HG03045 (cell line): ENCODE data around the gene LEMD2.
"Not testable (repeated sequence)": the region's sequence is repeated elsewhere in the genome, so short reads cannot be mapped to it uniquely, and the experiment has no call there.

Experiments
- ATAC-seq: cut with Tn5 transposase; IDR thresholded peaks from one replicate; pipeline ENCODE4 v1.9.1; 2021; ENCODE audit warnings: mild to moderate bottlenecking, moderate library complexity; ENCODE audit not compliant: unreplicated experiment

LEMD2 gene

GRCh38 chr6:33788694-33789549 lies at the start of gene LEMD2:
Gene LEMD2, minus strand, starts transcription at chr6:33789130. Its CDS starts 14 bp downstream, at chr6:33789116.
- peak; percentile 86 for ATAC-seq

DNA sequence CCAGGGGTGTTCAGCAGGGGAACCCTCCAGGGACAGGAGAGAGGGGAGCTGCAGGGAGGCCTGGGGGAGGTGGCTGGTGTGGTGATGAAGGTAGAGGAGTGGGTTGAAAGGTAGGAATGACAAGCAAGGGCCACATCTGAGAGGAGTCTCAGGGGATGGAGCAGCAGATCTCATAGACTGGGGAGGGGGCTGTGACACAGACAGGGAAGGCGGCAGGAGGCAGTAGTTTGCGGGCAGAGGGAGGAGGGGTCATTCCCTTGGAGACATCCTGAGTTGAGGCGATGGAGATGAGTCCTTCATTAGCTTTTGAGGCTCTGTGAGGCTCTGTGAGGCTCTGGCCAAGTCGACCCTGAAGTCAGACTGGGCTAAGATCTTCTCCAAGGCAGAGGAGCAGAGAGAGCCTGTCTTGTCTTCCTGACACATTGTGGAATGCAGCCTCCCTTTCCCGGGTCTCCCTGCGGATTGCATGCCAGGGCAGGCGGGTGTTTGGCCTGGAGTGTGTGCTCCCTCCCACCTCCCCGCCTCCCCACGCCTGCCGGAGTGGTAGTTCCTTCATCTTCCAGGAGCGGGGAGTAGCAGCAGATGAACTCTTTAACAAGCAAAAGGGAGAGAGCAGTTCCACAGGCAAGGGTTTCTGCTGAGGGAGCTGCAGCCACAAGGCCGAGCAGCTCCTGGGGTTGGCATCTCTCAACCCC lies 49.2 kb upstream of the LEMD2 start:
- no peak for ATAC-seq

DNA sequence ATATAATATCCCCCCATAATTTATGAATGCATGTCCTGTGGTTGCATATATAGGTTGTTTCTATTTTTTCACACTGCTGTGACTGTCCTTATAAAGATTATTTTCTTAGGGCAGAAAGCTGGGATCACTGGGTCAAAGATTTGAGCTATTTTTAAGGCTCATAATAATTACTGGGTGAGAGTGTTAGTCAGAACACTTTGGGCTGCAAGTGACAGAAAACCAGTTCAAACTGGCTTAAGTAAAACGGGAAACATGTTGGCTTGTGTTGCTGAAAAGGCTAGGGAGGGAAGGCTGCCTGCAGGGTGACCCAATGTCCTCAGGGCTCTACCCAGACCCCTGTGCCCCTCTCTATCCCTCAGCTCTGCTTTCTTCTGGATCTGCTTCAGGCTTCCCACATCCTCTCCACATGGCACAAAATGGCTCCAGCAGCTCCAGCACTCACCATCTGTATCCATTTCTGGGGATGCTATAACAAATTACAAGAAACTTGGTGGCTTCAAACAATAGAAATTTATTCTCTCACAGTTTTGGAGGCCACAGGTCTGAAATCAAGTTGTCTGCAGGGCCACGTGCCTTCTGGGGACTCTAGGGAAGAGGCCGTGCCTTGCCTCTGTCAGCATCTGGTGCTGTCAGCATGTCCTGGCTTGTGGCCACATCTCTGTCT lies 48.0 kb upstream of the LEMD2 start:
- ATAC-seq, result no peak

DNA sequence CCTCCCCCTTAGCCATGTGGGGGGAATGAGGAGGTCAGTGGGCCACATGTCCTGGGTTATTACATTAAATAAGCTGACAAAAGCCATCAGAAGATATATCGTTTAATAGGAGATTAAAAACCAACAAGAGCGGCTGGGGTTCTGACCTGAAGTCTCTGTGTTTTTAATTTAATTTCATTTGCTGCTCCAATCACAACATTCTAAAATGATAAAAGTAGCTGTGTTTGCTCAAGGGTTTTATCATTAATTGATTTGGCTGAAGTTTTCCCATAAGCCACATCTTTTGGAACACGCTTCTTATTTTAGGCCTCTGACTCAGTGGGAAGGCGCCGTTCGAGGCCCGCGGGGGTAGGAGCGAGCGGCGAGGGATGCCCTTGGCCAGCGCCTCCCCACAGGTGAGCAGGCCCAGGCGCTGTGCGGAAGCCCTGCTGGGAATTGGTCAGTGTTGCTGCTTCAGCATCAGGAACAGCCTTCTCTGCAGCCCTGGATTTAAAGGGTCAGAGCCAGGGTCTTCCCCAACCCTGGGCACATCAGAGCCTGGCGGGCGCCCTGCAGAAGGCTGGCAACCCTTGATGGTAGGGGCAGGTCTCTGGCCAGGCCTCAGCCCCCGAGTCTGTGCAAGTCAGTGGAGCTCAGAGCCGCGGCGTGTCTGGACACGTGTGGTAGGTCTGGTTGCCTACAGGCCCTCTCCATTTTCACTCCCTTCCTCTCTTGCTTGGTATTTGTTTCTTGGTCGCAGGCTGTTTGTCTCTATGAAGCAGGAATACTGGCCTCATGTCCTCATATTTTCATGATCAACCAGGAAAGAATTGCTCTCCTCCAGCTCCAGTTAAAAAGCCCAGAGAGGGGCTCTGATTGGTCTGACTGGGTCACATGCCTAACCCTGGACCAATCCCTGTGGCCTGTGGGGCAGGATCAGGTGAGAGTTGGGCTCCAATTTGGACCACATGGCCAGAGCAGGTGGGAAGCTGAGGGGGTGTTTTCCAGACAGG lies 45.8 kb upstream of the LEMD2 start:
- no peak for ATAC-seq

GRCh38 chr6:33833599-33833998 lies 44.7 kb upstream of the LEMD2 start:
- ATAC-seq, result no peak

DNA sequence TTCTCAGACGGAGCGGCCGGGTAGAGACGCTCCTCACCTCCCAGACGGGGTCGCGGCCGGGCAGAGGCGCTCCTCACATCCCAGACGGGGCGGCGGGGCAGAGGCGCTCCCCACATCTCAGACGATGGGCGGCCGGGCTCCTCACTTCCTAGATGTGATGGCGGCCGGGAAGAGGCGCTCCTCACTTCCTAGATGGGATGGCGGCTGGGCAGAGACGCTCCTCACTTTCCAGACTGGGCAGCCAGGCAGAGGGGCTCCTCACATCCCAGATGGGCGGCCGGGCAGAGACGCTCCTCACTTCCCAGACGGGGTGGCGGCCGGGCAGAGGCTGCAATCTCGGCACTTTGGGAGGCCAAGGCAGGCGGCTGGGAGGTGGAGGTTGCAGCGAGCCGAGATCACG lies 43.9 kb upstream of the LEMD2 start:
- not testable (repeated sequence) for ATAC-seq

DNA sequence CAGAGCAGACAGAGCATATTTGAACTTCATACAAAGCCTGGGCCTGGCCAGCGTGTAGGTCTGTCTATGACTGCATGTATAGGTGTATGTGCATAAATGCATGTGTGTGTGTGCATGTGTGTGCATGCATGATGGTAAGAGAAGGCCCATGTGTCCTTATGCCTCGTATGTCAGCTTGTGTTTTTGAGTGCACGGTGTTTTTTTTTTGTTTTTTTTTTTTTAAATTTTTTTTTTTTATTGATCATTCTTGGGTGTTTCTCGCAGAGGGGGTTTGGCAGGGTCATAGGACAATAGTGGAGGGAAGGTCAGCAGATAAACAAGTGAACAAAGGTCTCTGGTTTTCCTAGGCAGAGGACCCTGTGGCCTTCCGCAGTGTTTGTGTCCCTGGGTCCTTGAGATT lies 42.8 kb upstream of the LEMD2 start:
- not testable (repeated sequence) for ATAC-seq

DNA sequence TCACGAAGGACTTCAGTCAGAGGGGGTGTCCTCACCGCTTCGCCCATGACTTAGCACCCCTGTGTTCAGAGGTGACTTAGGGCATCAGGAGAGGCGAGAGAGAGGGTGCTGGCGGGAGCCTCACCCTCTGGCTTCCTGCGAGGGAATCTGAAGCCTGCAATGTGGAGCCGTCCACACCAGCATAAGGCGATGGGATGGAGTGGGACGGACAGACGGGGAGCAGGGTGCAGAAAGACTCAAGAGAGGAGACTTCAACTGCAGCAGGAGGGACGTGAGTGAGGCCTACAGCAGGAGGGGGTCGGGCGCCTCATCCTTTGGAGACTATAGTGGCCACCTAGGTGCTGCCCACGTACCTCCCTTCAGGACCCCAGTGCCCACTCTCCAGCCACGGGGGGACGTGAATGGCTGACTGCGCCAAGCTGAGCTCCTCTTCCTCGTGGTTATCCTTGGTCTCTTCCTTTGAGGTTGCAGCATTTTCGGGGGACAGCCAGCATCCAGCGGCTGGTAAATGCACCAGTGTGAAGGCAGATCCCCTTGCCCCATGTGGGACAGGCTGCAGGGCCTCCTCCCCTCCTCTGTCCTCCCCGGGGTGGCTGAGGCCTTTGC lies 41.8 kb upstream of the LEMD2 start:
- no peak for ATAC-seq

DNA sequence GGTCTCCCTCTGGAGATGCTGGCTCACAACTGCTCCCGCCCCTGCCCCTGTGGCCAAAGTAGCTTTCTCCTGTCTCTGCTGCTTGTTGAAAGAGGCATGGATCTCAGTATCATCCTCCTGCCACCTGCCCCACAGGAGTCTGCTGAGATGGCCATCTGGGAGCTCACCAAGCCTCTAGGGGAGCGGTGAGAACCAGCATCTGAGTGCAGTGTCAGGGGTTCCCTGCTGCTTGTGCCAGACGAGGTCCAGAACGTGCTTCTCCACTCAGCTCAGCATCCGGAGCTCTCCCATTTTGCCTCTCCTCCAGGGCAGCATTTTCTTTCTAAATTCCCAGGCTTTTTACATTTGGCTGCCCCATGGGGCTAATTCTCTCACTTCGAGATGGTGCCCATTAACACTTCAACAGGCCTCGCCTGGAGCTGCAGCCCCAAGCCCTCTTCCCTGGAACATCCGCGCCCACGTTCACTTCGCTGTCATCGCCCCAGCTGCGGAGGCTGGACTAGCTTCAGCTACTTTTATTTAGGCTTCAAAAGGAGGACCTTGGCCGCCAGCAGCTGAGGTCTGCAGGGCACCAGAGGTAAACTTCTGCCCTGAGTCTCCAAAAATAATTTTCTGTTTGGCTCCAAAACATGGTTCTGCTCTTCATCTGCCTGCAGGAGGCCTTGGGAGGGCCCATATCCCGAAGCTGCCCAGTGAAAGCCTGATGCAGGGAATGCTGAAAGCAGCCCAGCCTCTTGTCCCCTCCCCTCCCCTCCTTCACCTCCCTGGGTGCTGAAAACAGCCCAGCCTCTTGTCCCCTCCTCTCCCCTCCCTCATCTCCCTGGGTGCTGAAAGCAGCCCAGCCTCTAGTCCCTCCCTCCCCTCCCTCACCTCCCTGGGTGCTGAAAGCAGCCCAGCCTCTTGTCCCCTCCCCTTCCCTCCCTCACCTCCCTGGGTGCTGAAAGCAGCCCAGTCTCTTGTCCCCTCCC lies 40.1 kb upstream of the LEMD2 start:
- ATAC-seq, result no peak

- no peak for ATAC-seq
Measured at GRCh38 chr6:33828452-33828763, 39.5 kb upstream of the LEMD2 start.

DNA sequence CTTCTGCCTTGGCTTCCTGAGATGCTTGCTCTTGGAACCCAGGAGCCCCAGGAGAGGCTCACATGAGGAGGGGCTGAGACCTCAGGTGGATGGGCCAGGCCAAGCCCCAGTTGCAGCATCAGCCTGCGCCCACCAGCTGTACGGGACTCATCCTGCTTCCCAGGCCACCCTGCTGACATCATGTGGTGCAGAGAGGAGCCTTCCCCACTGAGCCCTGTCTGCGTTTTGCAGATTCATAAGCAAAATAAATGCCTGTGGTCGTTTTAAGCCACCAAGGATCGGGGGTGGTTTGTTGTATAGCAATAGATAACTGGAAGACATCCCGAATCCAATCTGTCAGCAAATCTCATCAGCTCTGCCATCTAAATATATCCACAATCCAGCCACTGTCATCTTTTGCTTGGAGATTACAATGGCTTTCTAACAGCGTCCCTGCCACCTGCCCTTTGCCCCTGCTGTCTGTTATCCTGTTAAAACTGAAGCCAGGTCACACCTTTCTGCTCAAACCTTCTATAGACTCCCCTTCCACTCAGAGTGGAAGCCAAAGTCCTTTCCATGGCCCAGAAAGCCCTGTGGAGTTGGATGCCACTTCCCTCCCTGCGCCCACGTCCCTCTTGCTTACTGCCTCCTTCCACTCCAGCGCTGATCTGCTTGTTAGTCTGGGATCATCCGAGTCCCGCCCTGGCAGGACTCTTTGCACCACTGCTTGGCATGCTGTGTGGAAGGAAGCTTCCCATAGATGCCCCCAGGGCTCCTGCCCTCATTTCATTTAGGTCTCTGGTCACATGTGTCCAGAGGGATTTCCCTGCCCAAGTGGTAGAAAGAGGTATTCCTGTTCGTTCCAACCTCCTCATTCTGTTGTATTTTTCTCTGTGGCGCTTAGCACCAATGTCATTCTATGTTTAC lies 38.9 kb upstream of the LEMD2 start:
- no peak for ATAC-seq

DNA sequence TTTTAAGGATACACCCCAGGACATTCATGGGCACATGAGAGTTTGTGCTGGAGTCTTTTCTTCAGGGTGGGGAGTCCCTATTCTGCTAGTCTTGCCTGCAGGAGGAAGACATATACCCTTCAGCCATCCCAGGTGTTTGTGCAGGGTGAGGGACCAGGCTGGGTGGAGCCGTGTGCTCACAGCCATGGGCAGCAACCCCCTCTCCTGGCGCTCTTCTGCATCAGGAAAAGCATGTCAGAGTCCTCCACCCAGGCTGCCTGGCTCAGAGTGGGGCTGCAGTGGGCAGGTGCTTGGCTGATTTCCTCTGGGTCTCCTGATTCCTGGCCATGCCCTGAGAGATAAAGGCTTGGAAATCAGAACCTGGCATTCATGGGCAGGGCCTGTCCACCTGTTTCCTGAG lies 37.6 kb upstream of the LEMD2 start:
- ATAC-seq, result no peak

DNA sequence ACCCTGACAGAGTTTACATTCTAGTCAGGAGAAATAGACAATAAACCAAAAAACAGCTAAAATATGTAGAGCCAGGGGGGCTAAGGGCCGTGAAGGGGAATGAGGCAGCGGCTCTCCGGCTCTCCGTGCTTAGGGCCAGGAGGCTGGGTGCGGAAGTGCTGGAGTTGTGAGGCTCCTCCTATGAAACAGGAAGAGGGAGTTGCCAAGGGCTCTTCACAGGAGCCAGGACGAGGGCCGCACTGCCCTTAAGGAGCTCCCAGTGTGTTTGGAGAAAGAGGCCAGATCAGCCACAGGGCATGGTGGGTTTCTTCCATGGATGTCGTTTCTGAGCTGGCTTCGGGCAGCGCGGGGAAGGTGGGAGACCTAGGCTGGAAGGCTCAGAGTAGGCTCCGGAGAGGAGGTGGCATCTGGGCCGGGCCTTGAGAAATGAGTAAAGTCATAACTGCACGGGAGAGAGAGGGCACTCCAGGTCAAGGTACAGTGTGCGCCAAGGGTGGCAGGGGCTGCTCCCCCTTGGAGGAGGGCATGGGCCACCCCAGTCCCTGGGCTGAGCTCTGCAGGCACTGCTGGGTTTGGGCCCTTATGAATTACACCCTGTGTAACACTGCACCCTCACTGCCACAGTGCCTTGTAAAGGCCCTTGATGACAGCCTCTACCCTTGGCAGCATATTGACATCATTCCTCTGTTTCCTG lies 35.7 kb upstream of the LEMD2 start:
- ATAC-seq, result no peak

GRCh38 chr6:33823806-33824205 lies 34.9 kb upstream of the LEMD2 start:
- ATAC-seq, result no peak

DNA sequence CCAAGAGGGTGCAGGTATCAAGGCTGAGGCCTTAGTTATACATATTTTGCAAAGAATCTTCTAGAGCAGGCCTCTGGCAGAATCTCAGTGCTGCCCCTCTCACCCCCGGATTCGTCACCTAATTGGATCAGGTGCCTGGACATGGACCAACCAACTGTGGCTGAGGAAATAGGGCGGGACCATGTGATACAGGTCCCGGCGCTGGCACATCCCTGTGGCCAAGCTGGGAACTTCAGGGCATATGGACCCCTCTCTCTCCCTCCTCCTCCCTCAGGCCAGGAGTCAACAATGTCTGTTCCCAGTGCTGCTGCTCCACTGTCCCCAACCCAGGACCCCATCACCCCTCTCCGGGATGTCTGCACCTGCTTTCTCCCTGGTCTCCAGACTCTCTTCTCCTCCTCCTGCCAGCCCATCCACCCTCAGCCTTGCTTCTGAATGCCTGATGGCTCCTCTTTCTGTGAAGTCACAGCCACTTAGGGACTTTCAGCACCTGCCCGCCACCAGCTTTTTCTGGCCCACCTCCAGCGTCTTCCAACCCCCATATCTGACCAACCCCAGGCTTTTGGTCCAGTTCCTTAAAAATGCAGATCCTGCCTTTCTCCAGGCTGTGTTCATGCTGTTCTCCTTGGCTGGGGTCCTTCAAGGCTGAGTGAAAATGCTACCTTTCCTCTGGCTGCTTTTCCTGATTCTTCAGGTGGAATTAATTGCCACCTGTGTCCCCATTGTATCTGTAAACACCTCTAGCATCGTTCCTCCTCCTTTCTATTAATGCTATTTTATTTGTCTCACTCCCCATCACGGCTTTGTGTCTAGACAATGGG lies 33.9 kb upstream of the LEMD2 start:
- no peak for ATAC-seq

GRCh38 chr6:33820784-33821520 lies 32.0 kb upstream of the LEMD2 start:
- ATAC-seq, result no peak
